ENCODE measurements around the gene RBM6. TPM values are rescaled to one million over a fixed set of nuclear protein-coding genes. Genes with fewer than 3 reads are reported as not detected.

Gene RBM6
- polyA plus RNA-seq, 1 of the 3 experiments (the other 2 are of a cell fraction): 67.4 TPM

- TF ChIP-seq NRF1 (IDR thresholded peaks at IDR 0.05; ENCODE audit: low read depth, low read length): no peak
- TF ChIP-seq MXI1 (IDR thresholded peaks at IDR 0.05; ENCODE audit: low read depth, low read length): no peak
- TF ChIP-seq EZH2phosphoT487 (IDR thresholded peaks at IDR 0.05; ENCODE audit: borderline replicate concordance, low read depth): no peak
- TF ChIP-seq NFIC (IDR thresholded peaks at IDR 0.05; ENCODE audit: borderline replicate concordance): no peak
- TF ChIP-seq, protein P1, sequence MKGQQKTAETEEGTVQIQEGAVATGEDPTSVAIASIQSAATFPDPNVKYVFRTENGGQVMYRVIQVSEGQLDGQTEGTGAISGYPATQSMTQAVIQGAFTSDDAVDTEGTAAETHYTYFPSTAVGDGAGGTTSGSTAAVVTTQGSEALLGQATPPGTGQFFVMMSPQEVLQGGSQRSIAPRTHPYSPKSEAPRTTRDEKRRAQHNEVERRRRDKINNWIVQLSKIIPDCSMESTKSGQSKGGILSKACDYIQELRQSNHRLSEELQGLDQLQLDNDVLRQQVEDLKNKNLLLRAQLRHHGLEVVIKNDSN (IDR thresholded peaks at IDR 0.05; ENCODE audit: borderline replicate concordance, low read depth): no peak
- TF ChIP-seq FOSL2 (IDR thresholded peaks at IDR 0.05; ENCODE audit: borderline replicate concordance, low read depth): no peak
- TF ChIP-seq TEAD4 (IDR thresholded peaks at IDR 0.05; ENCODE audit: borderline replicate concordance, insufficient read depth): no peak
- TF ChIP-seq ZBTB33 (IDR thresholded peaks at IDR 0.05; ENCODE audit: borderline replicate concordance, low read depth): no peak
- no peak for TF ChIP-seq CHD2 (IDR thresholded peaks at IDR 0.05; ENCODE audit: low read length, partially characterized antibody)
- no peak for TF ChIP-seq JUND (IDR thresholded peaks at IDR 0.05)
- TF ChIP-seq USF2 (IDR thresholded peaks at IDR 0.05; ENCODE audit: borderline replicate concordance, low read depth, low read length): no peak
- no peak for TF ChIP-seq RFX5 (IDR thresholded peaks at IDR 0.05; ENCODE audit: low read length)
- no peaks in the 10 kb centered on the region for H3K9me2 ChIP-seq
- H2AFZ ChIP-seq (ENCODE audit: low read depth): no peak overlapping the region
- no peak overlapping the region for H3K27ac ChIP-seq (ENCODE audit: low read depth in 2 of 2, low read length in 1 of 2)
- 0 out of 2 replicates have a peak, but pooled peaks cover 4% of the 10 kb centered on the region for H4K20me1 ChIP-seq (ENCODE audit: insufficient read depth)
- H3K4me1 ChIP-seq (ENCODE audit: control insufficient read depth in 1 of 2, insufficient read depth in 2 of 2, low read depth in 1 of 2, low read length in 1 of 2): no peaks in the 10 kb centered on the region
- no peak overlapping the region for H3K9ac ChIP-seq
- ChIA-PET POLR2A (no interaction called here), CTCF (interaction anchor here (1.0 to 1.1 kb wide), 2 partner anchors 9 to 30 kb away, joined by 3 to 4 read pairs; no protein-coding TSS in a partner anchor)
- no peak overlapping the region for H3K4me2 ChIP-seq
- no peaks in the 10 kb centered on the region for H3F3A ChIP-seq (replicated peaks; ENCODE audit: insufficient read depth)
- H3K36me3 ChIP-seq (replicated peaks in 1 of 2; ENCODE audit: control insufficient read depth in 1 of 2, insufficient read depth in 2 of 2, low read length in 1 of 2): peaks cover 2 to 28% of the 10 kb centered on the region in 2 experiments
- no peak for DNase-seq
- WGBS (ENCODE audit: low lambda C conversion rate): 42% methylated on average over 12 of the region's 13 CpGs
- H3K27me3 ChIP-seq (ENCODE audit: insufficient read depth): no peaks in the 10 kb centered on the region
- no peaks in the 10 kb centered on the region for H3K9me3 ChIP-seq
- peaks cover 50% of the 10 kb centered on the region for H3K79me2 ChIP-seq (ENCODE audit: insufficient read depth)
- H3K4me3 ChIP-seq (ENCODE audit: low read depth in 2 of 2, low read length in 1 of 2): no peak overlapping the region
Measured at GRCh38 chr3:49984394-49984793, 44.4 kb downstream of the RBM6 start.

DNA sequence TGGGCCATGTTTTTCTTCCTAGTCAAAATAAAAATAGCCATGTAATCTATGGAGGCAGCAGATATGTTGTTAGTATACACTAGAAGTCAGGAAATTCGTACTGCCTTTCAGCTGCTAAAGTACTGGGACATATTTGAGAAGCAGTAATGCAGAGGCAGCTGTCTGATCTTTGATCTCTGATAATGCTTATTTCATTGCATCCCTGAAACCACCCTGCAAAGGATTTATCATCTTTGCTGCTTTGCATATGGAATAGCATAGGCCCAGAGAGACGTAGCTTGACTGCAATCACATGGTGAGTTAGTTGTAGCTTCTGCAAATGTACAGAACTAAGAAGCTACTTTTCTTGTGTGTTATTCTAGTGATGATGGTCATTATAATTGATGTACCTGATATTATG lies 52.4 kb downstream of the RBM6 start:
- POLR2A ChIA-PET: no interaction called here
- TF ChIP-seq EP300 (IDR thresholded peaks at IDR 0.05; ENCODE audit: borderline replicate concordance in 1 of 2, low read depth in 1 of 2, low read length in 1 of 2) (no peak), NFIC (IDR thresholded peaks at IDR 0.05; ENCODE audit: borderline replicate concordance) (no peak), CTCF (IDR thresholded peaks at IDR 0.05) (no peak), TAF1 (IDR thresholded peaks at IDR 0.05; ENCODE audit: borderline replicate concordance, low read depth, low read length) (no peak)
- TF ChIP-seq, protein P1 (IDR thresholded peaks at IDR 0.05; ENCODE audit: borderline replicate concordance, low read depth): no peak
- TF ChIP-seq, protein P2, sequence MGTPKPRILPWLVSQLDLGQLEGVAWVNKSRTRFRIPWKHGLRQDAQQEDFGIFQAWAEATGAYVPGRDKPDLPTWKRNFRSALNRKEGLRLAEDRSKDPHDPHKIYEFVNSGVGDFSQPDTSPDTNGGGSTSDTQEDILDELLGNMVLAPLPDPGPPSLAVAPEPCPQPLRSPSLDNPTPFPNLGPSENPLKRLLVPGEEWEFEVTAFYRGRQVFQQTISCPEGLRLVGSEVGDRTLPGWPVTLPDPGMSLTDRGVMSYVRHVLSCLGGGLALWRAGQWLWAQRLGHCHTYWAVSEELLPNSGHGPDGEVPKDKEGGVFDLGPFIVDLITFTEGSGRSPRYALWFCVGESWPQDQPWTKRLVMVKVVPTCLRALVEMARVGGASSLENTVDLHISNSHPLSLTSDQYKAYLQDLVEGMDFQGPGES (IDR thresholded peaks at IDR 0.05; ENCODE audit: low read depth, low read length): no peak

More for the DNA sequence above, 52.4 kb downstream of the RBM6 start:
- Histone ChIP-seq H3K27me3 (ENCODE audit: insufficient read depth) (no peaks in the 10 kb centered on the region), H3K9me2 (no peaks in the 10 kb centered on the region), H3K79me2 (ENCODE audit: insufficient read depth) (peaks cover 52% of the 10 kb centered on the region; the same call in 1 of the 2 replicates), H3K9ac (no peak overlapping the region), H3K4me1 (ENCODE audit: control insufficient read depth in 1 of 2, insufficient read depth in 2 of 2, low read depth in 1 of 2, low read length in 1 of 2) (no peaks in the 10 kb centered on the region), H4K20me1 (ENCODE audit: insufficient read depth) (no peaks in the 10 kb centered on the region; the same call in 1 of the 2 replicates), H3K36me3 (replicated peaks in 1 of 2; ENCODE audit: control insufficient read depth in 1 of 2, insufficient read depth in 2 of 2, low read length in 1 of 2) (peaks cover 8 to 21% of the 10 kb centered on the region in 2 experiments), H3K4me3 (ENCODE audit: low read depth in 2 of 2, low read length in 1 of 2) (no peak overlapping the region), H3K9me3 (no peaks in the 10 kb centered on the region), H3K27ac (ENCODE audit: low read depth in 2 of 2, low read length in 1 of 2) (no peak overlapping the region), H2AFZ (ENCODE audit: low read depth) (no peak overlapping the region), H3F3A (replicated peaks; ENCODE audit: insufficient read depth) (no peaks in the 10 kb centered on the region), H3K4me2 (no peak overlapping the region)
- 97% methylated on average over 2 of the region's 2 CpGs for WGBS (ENCODE audit: low lambda C conversion rate)
- DNase-seq: no peak
- CTCF ChIA-PET: no interaction called here
